Left lobe of liver (tissue), 2 donors: ENCODE results near the gene RTRAF. TPM values are rescaled to one million over a fixed set of nuclear protein-coding genes. Genes with fewer than 3 reads are reported as not detected.

Source experiments
- ATAC-seq: fragments of 200-7000 bp; cut with Tn5 transposase; one replicate; pipeline ENCODE4 v1.9.1; 2020; ENCODE audit warnings: mild to moderate bottlenecking, moderate library complexity
- DNase-seq: peaks from one replicate; pipeline ENCODE4 v3.0.0-alpha.2; 2020; ENCODE audit warnings: low spot score
- total RNA-seq: library from RNA; stranded (reverse); gene quantifications from one replicate; pipeline ENCODE4 v1.2.1, GENCODE V29; 2021
- donor health status: DM: no; HTN: no; CAD: no; lungs with moderate emphysema.
- donor health status: DM: no; HTN: yes; CAD: no.

The RTRAF gene
- total RNA-seq, 1 donor from 2014 or later = 45.3 TPM

GRCh38 chr14:52020161-52020714, 30.9 kb downstream of the RTRAF start:
- ATAC-seq (no peak), DNase-seq (no peak)

GRCh38 chr14:52020866-52021717, 31.7 kb downstream of the RTRAF start:
- DNase-seq (no peak), ATAC-seq (no peak)

- ATAC-seq (peak; percentile 30), DNase-seq (no peak)
Observed at GRCh38 chr14:52021957-52022600, 32.7 kb downstream of the RTRAF start.

- ATAC-seq = no peak
- no peak for DNase-seq
Observed at GRCh38 chr14:52023518-52023917, 34.2 kb downstream of the RTRAF start.

GRCh38 chr14:52025310-52025709, 36.0 kb downstream of the RTRAF start:
- DNase-seq (no peak), ATAC-seq (peak; percentile 81)

- no peak for ATAC-seq
- no peak for DNase-seq
Observed at GRCh38 chr14:52026017-52026660, 36.8 kb downstream of the RTRAF start.

- peak; percentile 12 for ATAC-seq
- DNase-seq = no peak
Observed at GRCh38 chr14:52026901-52027300, 37.6 kb downstream of the RTRAF start.

GRCh38 chr14:52029881-52030280, 40.5 kb downstream of the RTRAF start:
- ATAC-seq (no peak), DNase-seq (no peak)

- DNase-seq = no peak
Observed at GRCh38 chr14:52031781-52032180, 42.4 kb downstream of the RTRAF start.

GRCh38 chr14:52032204-52032801, 43.0 kb downstream of the RTRAF start:
- DNase-seq = no peak
- ATAC-seq = no peak

More at GRCh38 chr14:52031781-52032180, 42.4 kb downstream of the RTRAF start:
- ATAC-seq = no peak

- no peak for ATAC-seq
- DNase-seq = no peak
Observed at GRCh38 chr14:52033101-52033642, 43.8 kb downstream of the RTRAF start.

GRCh38 chr14:52039124-52039815, 49.9 kb downstream of the RTRAF start:
- DNase-seq (no peak), ATAC-seq (no peak)

GRCh38 chr14:52040598-52040997, 51.3 kb downstream of the RTRAF start:
- ATAC-seq (no peak), DNase-seq (no peak)

GRCh38 chr14:52042371-52043289, 53.3 kb downstream of the RTRAF start:
- DNase-seq (no peak), ATAC-seq (no peak)

GRCh38 chr14:52043690-52044089, 54.3 kb downstream of the RTRAF start:
- no peak for DNase-seq
- ATAC-seq = peak; percentile 29

- DNase-seq (no peak), ATAC-seq (no peak)
Observed at GRCh38 chr14:52044791-52045522, 55.6 kb downstream of the RTRAF start.

GRCh38 chr14:52046376-52046917, 57.1 kb downstream of the RTRAF start:
- no peak for DNase-seq
- no peak for ATAC-seq

GRCh38 chr14:52048116-52048515, 58.8 kb downstream of the RTRAF start:
- no peak for DNase-seq
- ATAC-seq = no peak
